ENCODE data around the gene TSPAN9. TPM values are rescaled to one million over a fixed set of nuclear protein-coding genes. Genes with fewer than 3 reads are reported as not detected.

TSPAN9 gene
- total RNA-seq, 2 donors from 2014 or later: 14.0 to 18.5 TPM

DNA sequence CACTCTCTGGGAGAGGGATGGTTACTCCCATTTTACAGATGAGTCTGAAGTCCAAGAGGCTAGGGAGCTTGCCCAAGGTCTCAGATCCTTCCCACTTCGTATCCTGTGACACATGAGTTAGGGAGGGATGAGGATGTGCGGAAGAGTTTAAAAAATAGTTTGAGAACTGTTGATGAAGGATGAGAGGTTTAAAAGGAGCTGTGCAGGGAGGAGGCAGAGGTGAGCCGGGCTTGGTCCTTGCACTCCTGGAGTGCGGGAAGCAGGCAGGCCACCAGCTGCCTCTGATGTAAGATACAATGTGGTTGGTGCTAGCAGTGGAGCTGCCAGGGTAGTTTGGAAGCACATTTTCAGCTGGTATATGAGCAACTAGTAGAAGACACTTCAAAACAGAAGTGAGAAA is 46.5 kb downstream of the TSPAN9 start:
- H3K4me3 ChIP-seq: no peak overlapping the region
- H3K9me3 ChIP-seq: no peaks in the 10 kb centered on the region
- peak overlapping the region in 1 of 4 donors; percentile 12 for H3K27ac ChIP-seq
- DNase-seq: no peak
- WGBS, 2 donors: 68 to 74% methylated on average over 4 of the region's 4 CpGs
- intact Hi-C loops (cut with DNase I): no loop called here
- no peak for TF ChIP-seq POLR2A (IDR thresholded peaks at IDR 0.05)
- TF ChIP-seq, protein P1, sequence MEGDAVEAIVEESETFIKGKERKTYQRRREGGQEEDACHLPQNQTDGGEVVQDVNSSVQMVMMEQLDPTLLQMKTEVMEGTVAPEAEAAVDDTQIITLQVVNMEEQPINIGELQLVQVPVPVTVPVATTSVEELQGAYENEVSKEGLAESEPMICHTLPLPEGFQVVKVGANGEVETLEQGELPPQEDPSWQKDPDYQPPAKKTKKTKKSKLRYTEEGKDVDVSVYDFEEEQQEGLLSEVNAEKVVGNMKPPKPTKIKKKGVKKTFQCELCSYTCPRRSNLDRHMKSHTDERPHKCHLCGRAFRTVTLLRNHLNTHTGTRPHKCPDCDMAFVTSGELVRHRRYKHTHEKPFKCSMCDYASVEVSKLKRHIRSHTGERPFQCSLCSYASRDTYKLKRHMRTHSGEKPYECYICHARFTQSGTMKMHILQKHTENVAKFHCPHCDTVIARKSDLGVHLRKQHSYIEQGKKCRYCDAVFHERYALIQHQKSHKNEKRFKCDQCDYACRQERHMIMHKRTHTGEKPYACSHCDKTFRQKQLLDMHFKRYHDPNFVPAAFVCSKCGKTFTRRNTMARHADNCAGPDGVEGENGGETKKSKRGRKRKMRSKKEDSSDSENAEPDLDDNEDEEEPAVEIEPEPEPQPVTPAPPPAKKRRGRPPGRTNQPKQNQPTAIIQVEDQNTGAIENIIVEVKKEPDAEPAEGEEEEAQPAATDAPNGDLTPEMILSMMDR (IDR thresholded peaks at IDR 0.05): no peak
- peaks cover 32% of the 10 kb centered on the region for H3K4me1 ChIP-seq
- no peak for ATAC-seq
- H3K36me3 ChIP-seq (replicated peaks in 1 of 2; ENCODE audit: insufficient read depth in 1 of 2, low read depth in 2 of 2): no peaks in the 10 kb centered on the region
- H3K27me3 ChIP-seq: no peaks in the 10 kb centered on the region

DNA sequence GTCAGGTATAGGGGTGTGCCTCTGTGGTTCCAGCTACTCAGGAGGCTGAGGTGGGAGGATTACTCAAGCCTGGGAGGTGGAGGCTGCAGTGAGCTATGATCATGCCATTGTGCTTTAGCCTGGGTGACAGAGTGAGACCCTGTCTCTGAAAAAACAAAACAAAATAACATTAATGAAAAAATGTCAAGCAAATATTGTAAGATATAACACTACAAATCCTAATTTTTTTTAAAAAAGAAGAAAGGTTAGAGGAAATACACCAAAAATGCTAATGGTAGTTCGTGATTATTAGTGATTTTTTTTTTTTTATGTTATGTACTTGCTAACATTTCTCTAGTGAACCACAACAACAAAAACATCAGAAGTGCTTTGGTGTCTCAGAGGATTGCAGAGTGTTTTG is 47.7 kb downstream of the TSPAN9 start:
- Histone ChIP-seq H3K4me3 (no peak overlapping the region), H3K36me3 (replicated peaks in 1 of 2; ENCODE audit: insufficient read depth in 1 of 2, low read depth in 2 of 2) (no peaks in the 10 kb centered on the region), H3K27ac (no peak overlapping the region), H3K4me1 (peaks cover 20% of the 10 kb centered on the region), H3K9me3 (no peaks in the 10 kb centered on the region), H3K27me3 (no peaks in the 10 kb centered on the region)
- ATAC-seq (no peak), DNase-seq (no peak)
- WGBS, 2 donors: 94 to 100% methylated on average over 1 of the region's 1 CpG
- intact Hi-C loops (cut with DNase I): no loop called here
- no peak for TF ChIP-seq POLR2A (IDR thresholded peaks at IDR 0.05)
- TF ChIP-seq, protein P1 (IDR thresholded peaks at IDR 0.05): no peak

DNA sequence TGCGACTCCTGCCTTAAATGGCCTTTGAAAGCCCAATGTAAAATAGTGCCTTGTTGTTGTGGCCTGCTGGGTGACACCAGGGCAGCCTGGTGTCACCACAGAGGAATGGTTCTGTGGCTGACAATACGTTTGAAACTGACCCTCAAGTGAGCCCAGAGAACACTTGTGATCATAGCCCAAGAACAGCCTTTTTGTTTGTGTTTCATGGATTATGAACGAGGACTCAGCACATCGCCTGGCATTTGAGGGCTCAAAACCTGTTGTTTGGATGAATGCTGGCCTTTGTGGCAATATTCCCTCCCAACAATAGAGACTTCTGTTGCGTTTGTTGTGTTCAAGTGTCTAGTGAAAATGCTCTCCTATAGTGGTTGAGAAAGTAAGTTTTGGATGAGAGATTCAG is 48.5 kb downstream of the TSPAN9 start:
- Histone ChIP-seq H3K27ac (no peak overlapping the region), H3K4me3 (no peak overlapping the region), H3K27me3 (no peaks in the 10 kb centered on the region), H3K36me3 (replicated peaks in 1 of 2; ENCODE audit: insufficient read depth in 1 of 2, low read depth in 2 of 2) (no peaks in the 10 kb centered on the region), H3K9me3 (no peaks in the 10 kb centered on the region), H3K4me1 (peaks cover 12% of the 10 kb centered on the region)
- no peak for DNase-seq
- no peak for TF ChIP-seq POLR2A (IDR thresholded peaks at IDR 0.05)
- TF ChIP-seq, protein P1 (IDR thresholded peaks at IDR 0.05): no peak
- ATAC-seq: no peak
- intact Hi-C loops (cut with DNase I): no loop called here
- WGBS, 2 donors: 89 to 91% methylated on average over 5 of the region's 5 CpGs

DNA sequence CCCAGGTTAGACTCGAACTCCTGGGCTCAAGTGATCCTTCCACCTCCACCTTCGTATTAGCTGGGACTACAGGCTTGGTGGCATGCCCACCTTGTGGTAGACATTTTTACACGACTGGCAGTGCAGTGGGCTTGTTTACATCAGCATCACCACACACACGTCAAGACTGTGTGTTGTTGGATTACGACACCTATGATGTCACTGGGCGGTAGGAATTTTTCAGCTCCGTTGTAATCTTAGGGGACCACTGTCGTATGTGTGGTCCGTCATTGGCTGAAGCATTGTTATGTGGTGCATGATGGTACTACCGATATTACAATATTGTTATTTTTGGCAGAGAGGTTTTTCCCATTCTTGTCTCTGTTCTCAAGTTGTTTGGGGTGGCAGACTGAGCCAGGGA is 50.7 kb downstream of the TSPAN9 start:
- no peak for ATAC-seq
- intact Hi-C loops (cut with DNase I): no loop called here
- H3K27ac ChIP-seq: no peak overlapping the region

More for the DNA sequence above, 50.7 kb downstream of the TSPAN9 start:
- DNase-seq: no peak
- Histone ChIP-seq H3K36me3 (replicated peaks in 1 of 2; ENCODE audit: insufficient read depth in 1 of 2, low read depth in 2 of 2) (no peaks in the 10 kb centered on the region), H3K27me3 (no peaks in the 10 kb centered on the region), H3K4me3 (no peak overlapping the region), H3K4me1 (peaks cover 5% of the 10 kb centered on the region), H3K9me3 (no peaks in the 10 kb centered on the region)
- WGBS, 2 donors: 87 to 96% methylated on average over 10 of the region's 10 CpGs
- TF ChIP-seq POLR2A (IDR thresholded peaks at IDR 0.05): no peak
- TF ChIP-seq, protein P1 (IDR thresholded peaks at IDR 0.05): no peak

Measured in body of pancreas (tissue), 4 donors.